ENCODE results near the gene SLC25A47.

GRCh38 chr14:100364403-100364802, 41.3 kb downstream of the SLC25A47 start:
- TF ChIP-seq POLR2AphosphoS5 (IDR thresholded peaks at IDR 0.05) (no peak), CTCF (IDR thresholded peaks at IDR 0.05) (no peak), POLR2A (IDR thresholded peaks at IDR 0.05) (no peak)

Data from stomach (tissue), 4 donors.